ENCODE results near the gene CHTF18. TPM values are rescaled to one million over a fixed set of nuclear protein-coding genes. Genes with fewer than 3 reads are reported as not detected.

The CHTF18 gene
- total RNA-seq, 2 experiments from 2014 or later: 30.7 to 31.1 TPM

DNA sequence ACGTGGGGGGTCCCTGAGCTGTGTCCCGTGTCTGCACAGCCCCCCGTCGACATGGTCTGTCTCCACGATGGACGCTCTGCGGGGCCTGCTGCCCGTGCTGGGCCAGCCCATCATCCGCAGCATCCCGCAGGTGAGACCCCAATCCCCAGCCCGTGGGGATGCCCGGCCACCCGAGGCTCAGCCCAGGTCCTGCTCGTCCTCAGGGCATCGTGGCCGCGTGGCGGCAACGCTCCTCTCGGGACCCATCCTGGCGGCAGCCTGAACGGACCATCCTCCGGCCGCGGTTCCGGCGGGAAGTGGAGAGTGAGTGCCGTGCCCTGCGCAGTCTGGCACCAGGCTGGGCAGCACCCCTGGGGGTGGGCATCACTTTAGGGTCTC, 22.9 kb upstream of the CHTF18 start:
- Histone ChIP-seq H3K4me3 (ENCODE audit: low read length) (no peak overlapping the region), H3K9me3 (ENCODE audit: control insufficient read depth in 1 of 2, insufficient read depth in 1 of 2, low read length in 2 of 2) (no peaks in the 10 kb centered on the region), H3K4me1 (ENCODE audit: insufficient read depth, low read length) (no peaks in the 10 kb centered on the region), H3K27ac (ENCODE audit: low read depth in 1 of 2, low read length in 2 of 2) (no peak overlapping the region), H3K27me3 (ENCODE audit: control insufficient read depth in 1 of 2, insufficient read depth in 2 of 2, low read length in 2 of 2) (peaks cover 0 to 2% of the 10 kb centered on the region in 2 experiments), H3K36me3 (ENCODE audit: insufficient read depth, low read length) (no peaks in the 10 kb centered on the region)
- DNase-seq (no peak), ATAC-seq (ENCODE audit: poor library complexity) (no peak)
- no peak overlapping the region for H3K27ac Mint-ChIP-seq
- ChIA-PET POLR2A (no interaction called here), CTCF (no interaction called here)
- intact Hi-C loops (cut with DNase I, micrococcal nuclease): no loop called here
- H3K4me3 Mint-ChIP-seq: no peak overlapping the region
- H3K4me1 Mint-ChIP-seq (ENCODE audit: low read depth): no peaks in the 10 kb centered on the region
- TF ChIP-seq, protein P1, sequence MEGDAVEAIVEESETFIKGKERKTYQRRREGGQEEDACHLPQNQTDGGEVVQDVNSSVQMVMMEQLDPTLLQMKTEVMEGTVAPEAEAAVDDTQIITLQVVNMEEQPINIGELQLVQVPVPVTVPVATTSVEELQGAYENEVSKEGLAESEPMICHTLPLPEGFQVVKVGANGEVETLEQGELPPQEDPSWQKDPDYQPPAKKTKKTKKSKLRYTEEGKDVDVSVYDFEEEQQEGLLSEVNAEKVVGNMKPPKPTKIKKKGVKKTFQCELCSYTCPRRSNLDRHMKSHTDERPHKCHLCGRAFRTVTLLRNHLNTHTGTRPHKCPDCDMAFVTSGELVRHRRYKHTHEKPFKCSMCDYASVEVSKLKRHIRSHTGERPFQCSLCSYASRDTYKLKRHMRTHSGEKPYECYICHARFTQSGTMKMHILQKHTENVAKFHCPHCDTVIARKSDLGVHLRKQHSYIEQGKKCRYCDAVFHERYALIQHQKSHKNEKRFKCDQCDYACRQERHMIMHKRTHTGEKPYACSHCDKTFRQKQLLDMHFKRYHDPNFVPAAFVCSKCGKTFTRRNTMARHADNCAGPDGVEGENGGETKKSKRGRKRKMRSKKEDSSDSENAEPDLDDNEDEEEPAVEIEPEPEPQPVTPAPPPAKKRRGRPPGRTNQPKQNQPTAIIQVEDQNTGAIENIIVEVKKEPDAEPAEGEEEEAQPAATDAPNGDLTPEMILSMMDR (IDR thresholded peaks at IDR 0.05): no peak
- no peaks in the 10 kb centered on the region for H3K9me3 Mint-ChIP-seq
- no peaks in the 10 kb centered on the region for H3K27me3 Mint-ChIP-seq
- H3K36me3 Mint-ChIP-seq (ENCODE audit: low read depth): no peaks in the 10 kb centered on the region

DNA sequence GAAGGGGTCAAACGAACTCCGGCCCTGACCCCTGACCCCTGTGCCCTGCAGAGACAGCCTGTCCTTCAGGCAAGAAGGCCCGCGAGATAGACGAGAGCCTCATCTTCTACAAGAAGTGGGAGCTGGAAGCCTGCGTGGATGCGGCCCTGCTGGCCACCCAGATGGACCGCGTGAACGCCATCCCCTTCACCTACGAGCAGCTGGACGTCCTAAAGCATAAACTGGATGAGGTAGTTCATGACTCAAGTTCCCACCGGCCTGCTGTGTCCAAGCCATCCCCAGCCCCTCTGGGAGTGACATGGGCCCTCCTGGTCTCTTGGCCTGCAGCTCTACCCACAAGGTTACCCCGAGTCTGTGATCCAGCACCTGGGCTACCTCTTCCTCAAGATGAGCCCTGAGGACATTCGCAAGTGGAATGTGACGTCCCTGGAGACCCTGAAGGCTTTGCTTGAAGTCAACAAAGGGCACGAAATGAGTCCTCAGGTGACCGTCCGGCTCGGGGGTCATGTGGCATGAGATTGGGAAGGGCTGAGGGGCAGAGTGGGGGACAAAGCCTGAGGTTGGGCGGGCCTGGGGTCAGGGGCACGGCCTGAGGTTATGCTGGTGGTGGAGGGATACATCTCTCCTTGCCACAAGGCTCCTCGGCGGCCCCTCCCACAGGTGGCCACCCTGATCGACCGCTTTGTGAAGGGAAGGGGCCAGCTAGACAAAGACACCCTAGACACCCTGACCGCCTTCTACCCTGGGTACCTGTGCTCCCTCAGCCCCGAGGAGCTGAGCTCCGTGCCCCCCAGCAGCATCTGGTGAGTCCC, 22.2 kb upstream of the CHTF18 start:
- Histone ChIP-seq H3K4me1 (ENCODE audit: insufficient read depth, low read length) (no peaks in the 10 kb centered on the region), H3K36me3 (ENCODE audit: insufficient read depth, low read length) (no peaks in the 10 kb centered on the region), H3K27ac (ENCODE audit: low read depth in 1 of 2, low read length in 2 of 2) (no peak overlapping the region), H3K27me3 (ENCODE audit: control insufficient read depth in 1 of 2, insufficient read depth in 2 of 2, low read length in 2 of 2) (peaks cover 0 to 2% of the 10 kb centered on the region in 2 experiments), H3K9me3 (ENCODE audit: control insufficient read depth in 1 of 2, insufficient read depth in 1 of 2, low read length in 2 of 2) (no peaks in the 10 kb centered on the region), H3K4me3 (ENCODE audit: low read length) (no peak overlapping the region)
- H3K4me3 Mint-ChIP-seq: no peak overlapping the region
- no peaks in the 10 kb centered on the region for H3K4me1 Mint-ChIP-seq (ENCODE audit: low read depth)
- ChIA-PET POLR2A (no interaction called here), CTCF (no interaction called here)
- intact Hi-C loops (cut with DNase I, micrococcal nuclease): no loop called here
- H3K36me3 Mint-ChIP-seq (ENCODE audit: low read depth): no peaks in the 10 kb centered on the region
- DNase-seq: peak in 2 of 14 experiments; percentile 3 to 17
- TF ChIP-seq, protein P1 (IDR thresholded peaks at IDR 0.05): no peak
- ATAC-seq (ENCODE audit: poor library complexity): no peak
- H3K27me3 Mint-ChIP-seq: no peaks in the 10 kb centered on the region
- no peaks in the 10 kb centered on the region for H3K9me3 Mint-ChIP-seq
- no peak overlapping the region for H3K27ac Mint-ChIP-seq

DNA sequence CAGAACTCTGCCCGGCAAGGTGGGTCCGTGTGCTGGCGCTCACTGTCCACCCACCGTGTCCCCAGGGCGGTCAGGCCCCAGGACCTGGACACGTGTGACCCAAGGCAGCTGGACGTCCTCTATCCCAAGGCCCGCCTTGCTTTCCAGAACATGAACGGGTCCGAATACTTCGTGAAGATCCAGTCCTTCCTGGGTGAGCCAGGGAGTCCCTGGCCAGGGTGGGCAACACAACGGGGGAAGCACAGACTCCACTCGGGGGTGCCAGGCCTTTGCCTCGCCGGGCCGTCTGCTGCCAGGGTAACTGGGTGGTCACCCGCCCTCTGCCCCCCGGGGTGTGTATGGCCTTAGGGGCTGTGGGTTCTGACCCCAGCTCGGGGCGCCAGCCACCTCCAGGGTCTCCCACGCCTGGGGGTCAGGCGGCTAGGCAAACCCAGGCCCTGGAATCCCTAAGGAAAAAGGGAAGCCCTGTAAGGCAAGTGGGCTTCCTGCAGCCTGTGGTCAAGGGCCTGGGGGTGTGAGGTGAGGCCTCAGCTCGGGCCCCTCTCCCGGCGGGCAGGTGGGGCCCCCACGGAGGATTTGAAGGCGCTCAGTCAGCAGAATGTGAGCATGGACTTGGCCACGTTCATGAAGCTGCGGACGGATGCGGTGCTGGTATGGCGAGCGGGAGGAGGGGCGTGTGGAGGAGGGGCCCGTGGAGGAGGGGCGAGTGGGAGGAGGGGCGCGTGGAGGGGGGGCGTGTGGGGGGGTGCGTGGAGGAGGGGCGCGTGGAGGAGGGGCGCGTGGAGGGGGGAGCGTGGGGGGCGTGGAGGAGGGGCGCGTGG, 21.4 kb upstream of the CHTF18 start:
- Mint-ChIP-seq H3K4me1 (ENCODE audit: low read depth) (no peaks in the 10 kb centered on the region), H3K4me3 (no peak overlapping the region), H3K9me3 (no peaks in the 10 kb centered on the region), H3K27ac (no peak overlapping the region), H3K27me3 (no peaks in the 10 kb centered on the region), H3K36me3 (ENCODE audit: low read depth) (no peaks in the 10 kb centered on the region)
- ChIA-PET CTCF (no interaction called here), POLR2A (no interaction called here)
- H3K9me3 ChIP-seq (ENCODE audit: control insufficient read depth in 1 of 2, insufficient read depth in 1 of 2, low read length in 2 of 2): no peaks in the 10 kb centered on the region
- H3K4me3 ChIP-seq (ENCODE audit: low read length): no peak overlapping the region
- intact Hi-C loops (cut with DNase I, micrococcal nuclease): no loop called here
- ATAC-seq (ENCODE audit: poor library complexity) (no peak), DNase-seq (peak in 2 of 14 experiments; percentile 4 to 19)
- no peaks in the 10 kb centered on the region for H3K36me3 ChIP-seq (ENCODE audit: insufficient read depth, low read length)
- no peaks in the 10 kb centered on the region for H3K4me1 ChIP-seq (ENCODE audit: insufficient read depth, low read length)
- H3K27me3 ChIP-seq (ENCODE audit: control insufficient read depth in 1 of 2, insufficient read depth in 2 of 2, low read length in 2 of 2): peaks cover 0 to 2% of the 10 kb centered on the region in 2 experiments
- TF ChIP-seq, protein P1 (IDR thresholded peaks at IDR 0.05): no peak
- no peak overlapping the region for H3K27ac ChIP-seq (ENCODE audit: low read depth in 1 of 2, low read length in 2 of 2)

Measured in CD4-positive, alpha-beta T cell (primary cell).